Measurements from ENCODE around the gene ANO3.
"Not testable (repeated sequence)": the region's sequence is repeated elsewhere in the genome, so short reads cannot be mapped to it uniquely, and the experiment has no call there.

Gene ANO3

DNA sequence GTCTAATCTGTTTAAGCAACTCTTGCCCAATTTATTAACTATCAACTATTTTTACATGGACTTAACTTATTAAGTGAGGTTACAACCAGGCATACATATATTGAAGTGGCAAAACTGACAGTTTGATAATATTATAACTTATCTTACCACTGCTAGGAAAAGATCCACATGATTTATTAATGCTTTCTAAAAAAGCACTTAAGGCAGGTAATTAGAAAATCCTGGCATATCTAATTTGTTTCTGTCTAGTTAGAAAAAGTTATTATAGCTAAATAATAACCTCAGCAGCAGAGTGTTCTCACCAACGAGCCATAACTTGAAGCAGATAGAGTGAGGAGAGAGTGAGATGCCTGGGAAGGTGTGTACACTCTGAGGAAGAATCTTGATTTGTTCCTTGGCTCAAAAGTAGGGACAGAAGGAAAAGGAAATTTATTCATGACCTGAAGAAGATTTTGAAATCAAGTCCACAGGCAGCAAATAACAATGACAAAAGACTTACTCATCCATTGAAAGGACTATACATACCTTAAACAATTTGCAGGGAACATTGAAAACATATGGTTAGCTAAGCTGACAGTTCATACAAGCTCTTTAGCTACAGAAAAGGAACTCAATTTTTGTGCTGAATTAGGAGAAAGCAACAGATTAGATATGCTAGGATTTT lies 247.2 kb downstream of the ANO3 start:
- H3K4me3 ChIP-seq (ENCODE audit: low read depth, low read length), result no peak overlapping the region
- TF ChIP-seq, protein P1, sequence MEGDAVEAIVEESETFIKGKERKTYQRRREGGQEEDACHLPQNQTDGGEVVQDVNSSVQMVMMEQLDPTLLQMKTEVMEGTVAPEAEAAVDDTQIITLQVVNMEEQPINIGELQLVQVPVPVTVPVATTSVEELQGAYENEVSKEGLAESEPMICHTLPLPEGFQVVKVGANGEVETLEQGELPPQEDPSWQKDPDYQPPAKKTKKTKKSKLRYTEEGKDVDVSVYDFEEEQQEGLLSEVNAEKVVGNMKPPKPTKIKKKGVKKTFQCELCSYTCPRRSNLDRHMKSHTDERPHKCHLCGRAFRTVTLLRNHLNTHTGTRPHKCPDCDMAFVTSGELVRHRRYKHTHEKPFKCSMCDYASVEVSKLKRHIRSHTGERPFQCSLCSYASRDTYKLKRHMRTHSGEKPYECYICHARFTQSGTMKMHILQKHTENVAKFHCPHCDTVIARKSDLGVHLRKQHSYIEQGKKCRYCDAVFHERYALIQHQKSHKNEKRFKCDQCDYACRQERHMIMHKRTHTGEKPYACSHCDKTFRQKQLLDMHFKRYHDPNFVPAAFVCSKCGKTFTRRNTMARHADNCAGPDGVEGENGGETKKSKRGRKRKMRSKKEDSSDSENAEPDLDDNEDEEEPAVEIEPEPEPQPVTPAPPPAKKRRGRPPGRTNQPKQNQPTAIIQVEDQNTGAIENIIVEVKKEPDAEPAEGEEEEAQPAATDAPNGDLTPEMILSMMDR (IDR thresholded peaks at IDR 0.05; ENCODE audit: low read depth, low read length), result no peak

DNA sequence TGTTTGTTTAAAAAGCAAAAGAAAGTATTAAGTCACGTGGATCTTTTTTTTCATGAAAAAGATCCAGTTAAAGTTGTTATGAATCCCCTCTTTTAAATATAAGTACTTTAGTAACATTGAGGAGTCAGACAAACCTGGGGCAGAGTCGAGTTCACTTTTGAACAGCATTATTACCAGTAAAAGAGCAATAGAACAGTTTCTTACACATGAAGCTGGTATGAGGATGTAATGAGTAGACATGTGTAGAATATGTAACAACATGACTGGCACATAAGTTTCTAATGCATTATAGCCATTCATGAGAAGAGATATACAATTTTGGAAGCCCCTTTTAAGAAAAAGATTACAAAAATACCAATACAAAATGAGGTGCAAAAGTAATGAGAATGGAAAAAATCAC lies 247.8 kb downstream of the ANO3 start:
- TF ChIP-seq, protein P1 (IDR thresholded peaks at IDR 0.05; ENCODE audit: low read depth, low read length), result no peak
- H3K4me3 ChIP-seq (ENCODE audit: low read depth, low read length), result no peak overlapping the region

DNA sequence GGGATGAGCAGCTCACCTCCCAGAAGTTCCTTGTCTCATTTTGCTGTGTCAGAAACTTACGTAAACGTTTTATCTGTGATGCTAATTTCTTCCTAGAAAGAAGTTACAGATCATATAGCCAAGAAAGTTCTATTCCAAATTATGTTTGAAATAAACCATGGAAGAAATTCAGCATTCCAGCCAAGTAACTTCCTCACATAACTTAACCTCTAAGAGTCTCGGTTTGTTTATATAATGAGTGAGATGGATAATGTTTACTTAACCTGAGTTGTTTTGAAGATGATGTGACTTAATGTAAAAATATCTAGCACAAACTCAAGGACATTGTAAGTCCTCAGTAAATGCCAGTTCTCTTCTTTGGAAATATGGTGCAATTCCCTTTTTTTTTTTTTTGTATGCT lies 249.0 kb downstream of the ANO3 start:
- H3K4me3 ChIP-seq (ENCODE audit: low read depth, low read length), result no peak overlapping the region
- TF ChIP-seq, protein P1 (IDR thresholded peaks at IDR 0.05; ENCODE audit: low read depth, low read length), result no peak

DNA sequence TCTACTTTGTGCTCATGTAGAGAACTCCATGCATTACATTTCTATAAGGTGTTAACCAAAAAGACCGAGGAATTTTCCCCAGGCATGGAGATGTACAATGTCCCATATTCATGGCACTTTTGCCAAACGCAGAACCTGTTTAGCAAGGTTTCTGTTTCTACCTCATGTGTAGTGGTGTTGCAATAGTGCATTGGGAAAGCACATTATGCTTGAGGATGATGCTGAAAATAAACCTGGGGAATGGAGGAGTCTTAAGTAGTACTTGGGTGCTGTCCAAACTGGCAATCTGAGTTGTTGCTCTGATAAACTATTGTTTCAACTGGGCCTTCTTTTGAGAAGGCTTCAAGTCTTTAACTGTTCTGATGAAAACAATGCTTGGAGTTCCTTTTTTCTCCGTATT lies 251.6 kb downstream of the ANO3 start:
- TF ChIP-seq, protein P1 (IDR thresholded peaks at IDR 0.05; ENCODE audit: low read depth, low read length), result no peak

DNA sequence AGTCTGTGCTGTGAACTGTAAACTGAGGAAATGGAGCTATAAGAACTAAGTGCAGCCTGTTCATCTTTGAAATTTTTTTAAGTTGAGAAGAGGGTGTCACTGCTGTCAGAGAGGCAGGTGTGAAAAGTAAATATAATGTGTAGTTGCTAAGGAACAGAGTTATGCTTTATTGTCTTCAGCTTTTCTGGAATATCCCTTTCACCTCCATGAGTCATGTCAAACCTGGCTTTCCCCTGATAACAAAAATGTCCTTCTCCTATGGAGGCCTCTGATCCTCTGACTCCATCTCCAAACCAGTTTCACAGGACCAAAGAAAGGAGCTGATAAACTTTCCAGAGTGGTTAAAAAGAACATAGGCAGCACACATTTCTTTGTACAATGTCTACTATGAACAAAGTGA lies 252.9 kb downstream of the ANO3 start:
- TF ChIP-seq, protein P1 (IDR thresholded peaks at IDR 0.05; ENCODE audit: low read depth, low read length), result no peak
- H3K4me3 ChIP-seq (ENCODE audit: low read depth, low read length), result no peak overlapping the region

More for the DNA sequence above, 251.6 kb downstream of the ANO3 start:
- H3K4me3 ChIP-seq (ENCODE audit: low read depth, low read length), result no peak overlapping the region

DNA sequence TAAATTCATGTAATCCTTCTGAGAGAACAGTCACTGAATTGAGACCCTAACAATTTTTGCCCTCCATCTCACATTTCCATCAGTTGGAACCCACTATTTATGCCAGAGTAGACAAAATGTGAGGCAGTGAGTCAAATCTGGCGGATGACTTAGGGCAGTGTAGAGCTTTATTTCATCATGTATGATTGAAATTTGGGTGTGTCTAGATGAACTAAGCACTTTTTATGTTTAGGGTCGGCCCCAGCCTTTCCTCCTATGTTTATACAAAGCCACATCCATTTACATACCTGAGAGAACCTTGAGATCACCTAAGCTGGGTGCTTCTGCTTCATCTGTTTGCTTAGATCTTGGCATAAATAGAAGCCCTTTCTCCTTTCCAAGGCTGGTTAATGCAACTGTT lies 255.1 kb downstream of the ANO3 start:
- H3K4me3 ChIP-seq (ENCODE audit: low read depth, low read length), result no peak overlapping the region
- TF ChIP-seq, protein P1 (IDR thresholded peaks at IDR 0.05; ENCODE audit: low read depth, low read length), result no peak

DNA sequence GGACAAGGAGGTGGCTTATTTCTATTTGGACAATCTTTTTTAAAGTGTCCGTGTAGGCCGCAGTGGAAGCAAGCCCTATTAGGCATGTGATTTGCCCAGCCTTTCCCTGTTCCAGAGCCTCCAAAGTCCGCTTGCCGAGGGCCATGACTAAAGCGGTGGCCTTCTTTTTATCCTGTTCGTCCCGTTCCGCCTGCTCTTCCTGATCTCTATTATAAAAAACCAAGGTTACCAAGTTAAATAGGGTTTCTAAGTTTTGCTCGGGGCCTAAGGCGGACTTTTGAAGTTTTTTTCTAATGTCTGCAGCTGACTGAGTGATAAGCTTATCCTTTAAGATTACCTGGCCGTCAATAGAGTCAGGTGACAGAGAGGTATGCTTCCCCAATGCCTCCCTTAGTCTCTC lies 261.8 kb downstream of the ANO3 start:
- TF ChIP-seq, protein P1 (IDR thresholded peaks at IDR 0.05; ENCODE audit: low read depth, low read length), result no peak
- no peak overlapping the region for H3K4me3 ChIP-seq (ENCODE audit: low read depth, low read length)

DNA sequence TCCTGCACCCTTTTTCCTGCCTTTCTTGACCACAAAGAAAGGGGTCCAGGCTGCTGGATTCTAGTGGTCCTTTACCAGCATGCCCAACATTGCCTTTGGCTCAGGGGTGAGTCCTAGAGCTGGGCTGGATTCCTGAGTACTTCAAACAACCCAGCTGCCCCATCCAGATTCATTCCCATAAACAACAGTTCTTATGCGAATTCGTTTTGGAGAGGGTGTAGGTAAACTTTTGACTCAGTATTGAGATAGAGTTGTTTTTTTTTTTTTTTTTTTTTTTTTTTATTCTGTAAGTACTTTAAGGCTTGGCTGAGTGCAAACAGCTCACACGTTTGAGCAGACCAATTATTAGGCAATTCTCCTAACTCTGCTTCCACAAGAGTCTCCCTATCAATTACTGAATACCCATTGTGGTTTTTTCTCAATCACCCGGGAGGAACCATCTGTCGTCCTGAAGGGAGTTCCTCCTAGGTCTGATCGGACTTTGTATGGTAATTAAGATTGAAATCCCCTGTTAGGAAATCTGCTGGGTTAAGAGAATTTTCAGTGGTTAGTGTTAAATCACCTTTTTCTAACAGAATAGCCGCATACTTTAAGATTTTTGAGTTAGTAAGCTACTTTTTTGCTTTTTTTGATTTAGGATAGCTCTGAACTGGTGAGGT lies 263.4 kb downstream of the ANO3 start:
- not testable (repeated sequence) for H3K4me3 ChIP-seq (ENCODE audit: low read depth, low read length)

DNA sequence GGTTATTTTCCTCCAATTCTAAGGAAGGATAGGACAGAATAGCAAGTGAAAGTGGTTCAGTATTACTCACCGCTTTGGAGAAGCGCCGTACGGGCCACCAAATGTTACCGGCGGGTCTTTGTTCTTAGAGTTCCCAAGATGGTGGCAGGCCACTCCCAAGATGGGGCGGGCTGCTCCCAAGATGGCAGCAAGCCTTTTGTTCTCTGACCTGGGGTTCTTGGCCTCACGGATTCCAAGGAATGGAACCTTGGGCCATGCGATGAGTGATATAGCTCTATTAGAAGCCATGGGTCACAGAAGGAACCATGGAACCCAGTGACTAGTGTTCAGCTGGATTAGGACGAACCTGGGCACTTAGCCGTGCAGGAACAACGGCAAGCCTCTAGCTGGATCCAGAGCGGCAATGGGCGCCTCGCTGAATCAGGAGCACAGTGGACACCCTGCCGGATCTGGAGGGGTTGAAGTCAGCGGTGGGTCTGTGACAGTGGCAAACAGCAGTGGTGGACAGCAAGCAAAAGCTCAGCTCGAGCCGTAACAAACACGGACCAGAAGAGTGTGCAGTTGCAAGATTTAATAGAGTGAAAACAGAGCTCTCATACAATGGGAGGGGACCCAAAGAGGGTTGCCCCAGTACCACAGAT lies 265.2 kb downstream of the ANO3 start:
- H3K4me3 ChIP-seq (ENCODE audit: low read depth, low read length), result not testable (repeated sequence)

Data from WI38 (cell line).